Renal cortical epithelial cell (primary cell): ENCODE measurements around the gene ZSCAN26. TPM values are rescaled to one million over a fixed set of nuclear protein-coding genes. Genes with fewer than 3 reads are reported as not detected.

Experiments
- DNase-seq: peaks from one replicate; pipeline ENCODE4 v3.0.0-alpha.2; 2011; ENCODE audit warnings: low read depth
- total RNA-seq: library from RNA; depleted of rRNA; stranded (reverse); fragments of >200 nt; gene quantifications from 2 replicates; pipeline ENCODE4 v1.2.3, GENCODE V29; 2014

Gene ZSCAN26
- total RNA-seq = 10.1 and 27.0 TPM in 2 replicates

DNA sequence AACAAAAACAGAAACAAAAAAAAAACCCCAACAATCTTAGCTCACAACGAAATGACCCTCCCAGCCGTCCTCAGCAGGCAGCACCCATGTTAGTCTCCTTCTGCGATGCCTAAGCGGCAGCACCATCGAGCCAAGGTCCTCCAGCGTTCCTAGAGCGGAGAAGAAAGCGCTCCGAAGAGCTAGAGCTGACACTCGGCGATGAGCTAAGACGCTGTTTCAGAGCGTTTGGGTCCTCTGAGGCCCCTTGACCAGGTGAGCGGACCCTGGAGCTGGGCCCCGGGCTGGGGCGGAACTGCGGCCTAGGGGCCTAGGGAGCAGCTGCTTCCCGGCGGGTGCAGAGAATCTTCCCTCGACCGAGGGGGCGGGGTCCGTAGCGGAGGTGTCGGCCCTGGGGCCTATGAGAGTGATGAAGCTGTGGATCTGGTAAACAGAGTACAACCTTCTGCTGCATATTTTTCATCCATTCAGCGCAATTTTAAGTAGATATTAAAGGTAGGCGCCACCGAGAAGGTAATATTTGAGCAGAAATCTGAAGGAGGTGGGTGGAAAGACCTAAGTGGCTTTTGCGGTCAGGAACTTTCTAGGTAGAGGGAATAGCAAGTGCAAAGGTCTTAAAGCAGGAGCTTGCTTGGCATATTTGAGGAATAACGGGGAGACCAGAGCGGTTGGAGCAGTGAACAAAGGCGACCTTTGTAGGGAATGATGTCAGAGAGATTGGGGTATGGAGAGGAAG lies at the start of gene ZSCAN26:
ZSCAN26 (plus strand) TSS at position 182 of the 733 bp plus-strand sequence. CDS start 4,777 bp downstream, outside the sequence.
- peak; percentile 86 for DNase-seq

DNA sequence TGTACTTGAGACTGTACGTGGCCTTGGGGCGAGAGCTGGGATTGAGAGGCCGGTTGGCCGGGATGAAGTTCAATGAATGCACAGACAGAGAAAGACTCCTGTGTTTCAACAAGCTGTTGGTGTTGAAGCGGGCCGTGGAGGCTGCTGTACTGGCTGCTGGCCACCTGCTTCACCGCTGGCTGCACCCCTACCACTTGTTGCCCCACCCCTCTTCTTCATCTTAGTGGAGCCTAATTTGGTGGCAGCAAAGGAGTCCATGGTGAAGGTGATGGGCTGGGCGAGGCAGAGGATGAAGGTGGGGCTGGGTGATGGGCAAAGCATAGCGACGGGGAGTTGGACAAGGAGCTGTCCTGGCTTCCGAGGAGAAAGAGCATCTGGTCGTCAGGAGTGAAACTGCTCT lies 49.1 kb upstream of the ZSCAN26 start:
- no peak for DNase-seq

DNA sequence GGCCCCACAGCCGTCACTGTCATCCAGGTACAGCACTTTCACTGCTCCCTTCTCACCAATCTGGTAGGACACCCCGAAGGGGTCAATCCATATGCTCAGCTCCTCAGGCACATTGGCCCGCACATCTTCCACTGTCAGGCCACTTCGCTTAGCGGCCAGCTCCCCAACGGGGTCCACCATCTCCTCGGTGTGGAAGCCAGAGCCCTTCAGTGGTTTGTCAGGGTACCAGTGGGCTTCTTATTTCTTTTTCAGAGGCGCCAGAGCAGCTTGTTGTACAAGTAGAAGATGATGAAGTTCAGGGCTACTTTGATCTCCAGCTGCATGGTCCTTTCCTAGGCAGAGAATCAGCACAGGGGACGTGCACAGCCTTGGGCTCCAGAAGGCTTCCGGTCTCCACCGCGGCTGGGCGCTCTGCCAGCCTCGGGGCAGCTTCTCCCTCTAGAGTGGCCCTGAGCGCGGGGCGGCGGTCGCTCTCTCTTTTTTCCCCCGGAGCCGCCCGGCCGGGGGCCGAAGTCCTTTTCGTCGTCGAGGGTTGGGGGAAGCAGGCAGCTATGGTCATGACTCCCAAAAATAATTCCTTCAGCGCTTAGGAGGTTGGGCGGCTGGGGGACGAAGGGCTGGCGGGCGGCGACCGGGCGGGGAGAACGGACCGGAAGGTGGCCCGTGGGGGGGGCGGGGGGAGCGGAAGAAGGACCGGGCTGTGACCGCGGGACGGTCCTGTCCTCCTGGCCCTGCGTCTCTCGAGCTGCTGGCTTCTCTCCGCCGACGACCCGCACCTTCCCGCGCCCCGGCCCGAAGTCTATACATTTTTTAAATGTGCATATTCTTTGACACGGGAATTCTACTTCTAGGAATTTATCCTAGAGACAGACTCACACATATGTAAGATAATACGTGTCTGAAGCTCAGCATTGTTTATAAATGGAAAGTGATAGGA lies 48.4 kb upstream of the ZSCAN26 start:
- DNase-seq = peak; percentile 27

DNA sequence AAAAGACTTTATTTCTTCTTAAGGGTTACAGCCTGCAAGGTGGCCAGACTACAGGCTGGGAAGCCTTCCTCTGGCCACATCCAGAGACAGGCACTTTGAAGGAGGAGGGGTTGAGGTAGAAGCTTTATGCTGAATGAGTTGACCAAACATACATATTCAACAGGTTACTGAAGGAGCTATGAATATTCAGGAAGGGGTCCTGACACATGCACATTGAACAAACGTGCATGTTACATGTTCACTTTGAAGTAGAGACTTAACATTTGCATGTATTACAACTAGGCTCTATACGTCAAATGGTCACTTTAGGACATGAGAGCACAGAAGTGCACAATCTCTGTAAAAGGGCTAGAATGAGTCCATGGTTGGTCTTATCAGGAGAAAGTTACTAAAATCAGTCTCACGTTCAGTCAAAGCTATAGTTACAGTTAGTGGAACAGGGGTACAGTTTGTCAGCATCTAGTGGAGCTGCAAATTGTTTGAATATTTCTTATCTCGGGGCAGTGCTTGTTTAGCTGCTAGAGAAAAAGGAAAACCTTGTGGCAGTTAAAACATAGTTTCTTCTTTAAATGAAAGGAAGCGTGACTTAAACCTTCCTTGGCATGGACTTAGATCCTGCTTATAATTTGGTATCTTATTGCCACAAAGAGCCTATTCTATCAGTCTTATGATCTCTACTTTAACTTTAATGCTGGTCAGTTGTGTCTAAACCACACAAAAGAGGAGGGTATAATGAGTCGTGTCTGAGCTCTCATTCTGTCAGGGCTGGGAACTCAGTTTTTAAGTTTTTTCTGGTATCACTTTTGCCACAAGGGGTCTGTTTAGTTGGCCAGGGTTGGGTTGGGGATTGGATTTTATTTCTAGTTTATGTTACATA lies 46.4 kb upstream of the ZSCAN26 start:
- no peak for DNase-seq

DNA sequence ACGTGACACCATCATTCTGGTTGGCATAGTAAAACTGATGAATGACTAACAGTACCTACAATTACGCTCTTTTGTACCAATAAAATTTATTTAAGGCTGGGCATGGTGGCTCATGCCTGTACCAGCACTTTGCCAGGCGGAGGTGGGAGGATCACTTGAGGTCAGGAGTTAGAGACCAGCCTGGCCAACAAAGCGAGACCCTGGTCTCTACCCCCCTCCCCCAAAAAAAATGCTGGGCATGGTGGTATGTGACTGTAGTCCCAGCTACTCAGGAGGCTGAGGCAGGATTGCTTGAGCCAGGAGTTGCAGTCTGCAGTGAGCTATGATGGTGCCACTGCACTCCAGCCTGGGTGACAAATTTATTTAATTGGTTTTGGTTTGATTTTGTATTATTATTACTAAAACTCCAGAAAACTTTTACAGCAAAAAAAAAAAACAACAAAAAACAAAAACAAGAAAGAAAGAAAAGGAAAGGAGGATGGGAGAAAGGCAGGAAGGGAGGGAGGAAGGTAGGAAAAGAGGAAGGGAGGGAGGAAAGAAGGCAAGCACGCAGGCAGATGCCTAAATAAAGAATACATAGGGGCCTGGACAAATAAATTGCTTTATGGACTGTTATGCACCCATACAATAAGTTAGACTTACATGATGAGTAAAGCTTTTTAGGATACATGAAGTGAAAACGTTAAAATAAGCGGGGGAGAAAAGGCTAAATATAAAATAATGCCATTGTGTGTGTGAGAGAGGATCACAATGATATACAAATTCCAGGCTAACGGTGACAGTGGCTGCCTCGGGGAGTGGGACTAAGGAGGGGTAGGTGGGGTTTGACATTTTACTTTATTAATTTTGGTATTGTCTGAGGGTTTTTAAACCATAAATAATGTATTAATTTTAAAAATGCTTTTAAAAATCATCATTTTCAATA lies 42.5 kb upstream of the ZSCAN26 start:
- no peak for DNase-seq

DNA sequence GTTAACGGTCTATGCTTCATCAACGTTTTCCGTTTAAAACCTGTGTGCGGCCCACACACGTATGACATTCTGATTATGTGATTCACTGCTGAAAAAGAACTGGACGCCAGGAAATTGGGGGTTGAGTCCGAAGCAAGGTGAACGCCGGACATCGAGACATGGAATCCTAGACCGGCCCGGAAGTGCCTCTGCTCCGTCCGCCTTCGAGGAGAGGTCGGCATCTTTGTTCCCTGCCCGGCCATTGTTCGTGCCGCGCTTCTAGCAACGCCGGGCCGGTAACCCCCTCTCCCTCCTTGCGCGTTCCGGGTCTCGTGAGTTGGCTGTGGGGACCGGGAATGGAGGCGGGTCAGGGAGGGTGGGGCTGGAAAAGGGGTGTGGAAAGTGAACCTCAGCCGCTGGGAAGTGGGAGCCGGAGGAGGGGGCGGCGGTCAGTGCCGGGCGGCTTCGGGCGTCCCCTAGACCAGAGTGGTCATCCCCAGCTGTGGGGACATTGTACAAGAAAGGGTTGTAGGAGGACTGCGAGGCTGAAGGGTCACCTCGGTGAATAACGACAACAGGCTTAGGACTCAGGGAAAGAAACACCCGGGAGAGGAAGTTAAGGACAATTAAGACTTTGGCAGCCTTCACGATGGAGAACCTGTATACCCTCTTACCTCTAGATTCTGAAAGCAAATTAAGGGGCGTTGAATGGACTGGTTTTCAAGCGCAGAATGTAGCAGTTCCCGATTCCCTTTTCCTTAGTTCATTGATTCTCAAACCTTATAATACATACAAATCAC lies 41.7 kb upstream of the ZSCAN26 start, which contains the start of gene ZSCAN9:
ZSCAN9 (plus strand) TSS at position 220 of the 779 bp plus-strand sequence. CDS start 1,810 bp downstream, outside the sequence.
- peak; percentile 86 for DNase-seq

DNA sequence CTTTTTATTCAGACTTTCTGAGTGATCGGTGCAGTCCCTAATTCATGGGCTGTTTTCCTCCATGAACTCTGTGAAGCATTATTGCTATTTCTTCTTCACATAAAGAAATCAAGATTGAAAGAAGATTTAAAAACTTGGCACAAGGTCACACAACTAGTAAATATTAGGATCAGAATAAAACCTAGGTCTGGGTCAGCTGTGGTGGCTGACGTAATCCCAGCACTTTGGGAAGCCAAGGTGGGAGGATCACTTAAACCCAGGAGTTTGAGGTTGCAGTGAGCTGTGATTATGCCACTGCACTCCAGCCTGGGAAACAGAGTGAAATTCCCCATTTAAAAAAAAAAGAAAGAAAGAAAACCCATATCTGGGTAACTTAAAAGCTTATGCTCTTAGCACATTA lies 40.5 kb upstream of the ZSCAN26 start:
- DNase-seq = no peak

DNA sequence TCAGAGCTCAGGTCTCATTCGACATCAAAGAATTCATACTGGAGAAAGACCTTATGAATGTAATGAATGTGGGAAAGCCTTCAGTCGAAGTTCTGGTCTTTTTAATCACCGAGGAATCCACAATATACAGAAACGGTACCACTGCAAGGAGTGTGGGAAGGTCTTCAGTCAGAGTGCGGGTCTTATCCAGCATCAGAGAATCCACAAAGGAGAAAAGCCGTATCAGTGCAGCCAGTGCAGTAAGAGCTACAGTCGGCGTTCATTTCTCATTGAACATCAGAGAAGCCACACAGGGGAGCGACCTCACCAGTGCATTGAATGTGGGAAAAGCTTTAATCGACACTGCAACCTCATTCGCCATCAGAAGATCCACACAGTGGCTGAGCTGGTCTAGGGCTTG lies 34.2 kb upstream of the ZSCAN26 start:
- no peak for DNase-seq

DNA sequence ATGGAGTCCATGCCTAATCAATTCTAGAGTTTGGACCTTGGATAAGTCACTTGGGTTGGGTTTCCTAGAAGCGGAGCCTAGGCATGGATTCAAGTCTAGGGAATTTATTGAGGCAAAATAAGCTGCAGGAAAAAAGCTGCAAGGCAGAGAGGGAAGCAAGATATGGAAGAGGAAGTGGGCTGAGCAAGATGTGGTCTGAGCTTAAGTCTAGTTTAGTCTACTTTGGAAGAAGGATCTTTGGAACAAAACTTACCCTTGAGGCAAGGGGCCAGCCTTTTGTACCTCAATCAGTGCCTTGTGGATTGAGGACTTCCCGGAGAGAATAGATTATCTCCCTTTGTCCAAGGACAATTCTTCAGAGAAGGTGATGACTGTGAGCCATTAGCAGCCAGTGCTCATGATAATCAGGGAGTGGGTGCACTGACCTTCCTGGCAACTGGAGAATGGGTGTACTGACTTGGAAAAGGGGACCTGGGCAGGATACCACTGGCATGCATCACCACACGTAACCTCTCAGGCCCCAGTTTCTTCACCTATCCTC lies 31.0 kb upstream of the ZSCAN26 start:
- DNase-seq = no peak

DNA sequence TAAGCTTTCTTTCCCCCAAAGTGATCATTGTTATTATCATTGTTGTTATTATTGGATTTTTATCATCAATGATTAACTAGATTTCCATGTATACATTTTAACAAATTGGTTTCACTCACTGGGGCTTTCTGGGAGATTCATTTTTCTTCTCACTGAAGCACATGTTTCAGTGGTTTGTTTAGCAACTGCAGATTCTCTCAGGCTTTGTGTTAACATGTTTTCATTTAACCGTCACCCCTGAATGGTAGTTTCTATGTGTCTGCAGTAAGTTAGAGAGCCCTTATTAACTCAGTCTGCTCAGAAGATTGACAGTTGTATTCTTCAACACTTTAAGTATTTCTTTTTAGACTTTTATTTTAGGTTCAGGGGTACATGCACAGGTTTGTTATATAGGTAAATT lies 27.3 kb upstream of the ZSCAN26 start:
- no peak for DNase-seq

DNA sequence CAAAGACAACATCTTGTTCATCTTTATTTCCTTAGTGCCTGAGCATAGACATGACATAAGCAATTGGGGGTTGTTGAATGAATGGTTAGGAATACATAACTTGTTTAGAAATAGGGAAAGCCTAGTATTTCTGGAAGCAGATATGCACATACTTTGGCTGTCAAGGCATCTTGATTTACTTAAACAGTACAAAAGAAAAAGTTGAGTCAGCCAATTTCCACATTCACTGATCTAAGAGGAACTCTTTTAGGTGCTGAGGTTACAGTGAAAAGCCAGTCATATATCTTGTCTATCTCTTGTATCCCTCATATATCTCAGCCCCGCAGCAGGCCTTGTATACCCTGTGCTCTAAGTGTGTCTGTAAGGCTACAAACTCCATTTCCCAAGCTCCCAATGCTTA lies 26.5 kb upstream of the ZSCAN26 start:
- DNase-seq = no peak

DNA sequence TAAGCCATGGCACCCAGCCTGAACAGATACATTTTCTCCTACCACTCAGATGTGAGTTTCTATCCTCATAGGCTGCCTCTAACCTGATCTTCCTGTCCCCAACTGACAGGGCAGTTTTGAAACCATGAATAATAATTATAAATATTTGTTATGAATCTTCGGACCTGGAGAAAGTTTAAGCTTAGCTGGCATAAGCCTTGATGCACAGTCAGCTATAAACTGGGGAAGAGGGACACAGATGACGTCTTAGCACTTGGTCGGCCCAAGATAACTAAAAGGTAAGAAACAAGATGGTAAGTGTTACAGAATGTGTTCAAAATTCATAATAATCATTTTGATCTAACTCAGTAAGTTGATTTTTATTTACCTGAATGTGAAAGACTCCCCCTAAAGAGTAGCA lies 23.0 kb upstream of the ZSCAN26 start:
- DNase-seq = no peak

DNA sequence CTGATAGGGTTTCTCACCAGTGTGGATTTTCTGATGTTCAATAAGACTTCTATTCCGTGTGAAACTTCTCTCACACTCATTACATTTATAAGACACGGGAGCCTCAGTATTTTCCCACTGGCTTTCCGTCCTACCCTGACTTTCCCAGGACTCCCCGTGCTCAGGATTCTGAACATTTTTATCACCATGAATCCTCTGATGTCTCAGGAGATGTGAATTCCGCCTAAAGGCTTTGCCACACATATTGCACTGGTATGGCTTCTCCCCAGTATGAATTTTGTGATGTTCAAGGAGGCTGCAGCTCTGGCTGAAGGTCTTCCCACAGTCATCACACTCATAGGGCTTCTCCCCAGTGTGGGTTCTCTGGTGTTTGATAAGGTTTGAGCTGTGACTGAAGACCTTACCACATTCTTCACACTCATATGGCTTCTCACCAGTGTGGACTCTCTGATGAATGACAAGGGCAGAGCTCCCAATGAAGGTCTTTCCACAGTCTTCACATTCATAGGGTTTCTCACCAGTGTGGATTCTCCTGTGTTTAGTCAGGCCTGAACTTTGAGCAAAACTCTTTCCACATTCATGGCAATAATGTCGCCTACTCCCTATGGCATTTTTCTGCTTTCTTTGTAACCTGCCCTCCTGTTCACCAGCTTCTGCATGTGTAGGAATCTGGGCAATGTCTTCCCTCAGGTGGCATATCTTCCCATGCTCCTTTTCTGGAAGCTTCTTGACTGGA lies 21.6 kb upstream of the ZSCAN26 start:
- no peak for DNase-seq

DNA sequence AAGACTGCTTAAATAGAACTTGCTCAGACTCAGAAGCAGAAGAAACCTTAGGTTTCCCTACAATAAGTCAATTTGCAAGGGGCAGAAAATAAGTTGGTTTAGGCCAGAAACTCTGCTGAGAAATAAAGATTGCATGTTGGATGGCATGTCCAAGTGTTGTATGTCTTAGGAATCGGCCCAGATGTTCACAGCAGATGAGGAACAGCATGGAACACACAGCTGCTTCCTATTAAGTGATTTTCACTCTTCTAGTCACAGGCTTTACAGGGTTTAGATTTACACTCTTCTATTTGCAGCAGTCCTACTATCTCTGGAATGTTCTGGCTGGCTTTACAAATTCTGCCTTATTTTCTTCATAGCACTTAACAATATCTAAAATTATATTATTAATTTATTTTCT lies 18.0 kb upstream of the ZSCAN26 start:
- no peak for DNase-seq

DNA sequence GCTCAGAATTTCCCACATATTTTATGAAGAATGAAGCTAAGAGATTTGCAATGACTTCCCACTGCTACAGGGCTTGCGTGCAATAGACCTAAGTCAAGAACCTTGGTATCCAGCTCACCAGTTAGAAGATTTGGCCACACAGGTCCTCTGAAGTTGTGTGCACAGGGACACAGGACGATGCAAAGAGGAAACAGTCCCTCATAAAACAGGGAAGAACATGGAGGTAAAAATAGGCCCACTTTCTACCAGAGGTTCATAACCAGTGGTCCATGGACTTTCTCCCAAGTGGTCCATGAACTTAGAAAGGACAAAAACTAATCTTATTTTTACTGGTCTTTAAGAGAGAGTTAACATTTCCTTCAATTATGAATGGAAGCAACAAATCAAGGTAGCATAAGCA lies 16.2 kb upstream of the ZSCAN26 start:
- no peak for DNase-seq

DNA sequence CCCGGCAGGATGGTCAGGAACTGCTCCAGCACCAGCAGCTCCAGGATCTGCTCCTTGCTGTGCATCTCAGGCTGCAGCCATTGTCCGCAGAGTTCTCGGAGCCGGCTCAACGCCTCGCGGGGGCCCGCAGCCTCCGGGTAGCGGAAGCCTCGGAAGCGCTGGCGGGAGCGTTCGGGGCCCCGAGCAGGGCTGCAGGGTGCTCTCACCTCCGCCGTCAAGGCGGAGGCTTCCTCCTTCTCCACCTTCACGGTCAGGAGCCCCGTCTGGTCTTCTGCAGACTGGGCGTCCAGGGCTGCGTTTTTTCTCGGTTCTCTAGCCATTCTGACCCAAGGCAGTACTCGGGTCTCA lies 15.3 kb upstream of the ZSCAN26 start:
- DNase-seq = peak; percentile 3

DNA sequence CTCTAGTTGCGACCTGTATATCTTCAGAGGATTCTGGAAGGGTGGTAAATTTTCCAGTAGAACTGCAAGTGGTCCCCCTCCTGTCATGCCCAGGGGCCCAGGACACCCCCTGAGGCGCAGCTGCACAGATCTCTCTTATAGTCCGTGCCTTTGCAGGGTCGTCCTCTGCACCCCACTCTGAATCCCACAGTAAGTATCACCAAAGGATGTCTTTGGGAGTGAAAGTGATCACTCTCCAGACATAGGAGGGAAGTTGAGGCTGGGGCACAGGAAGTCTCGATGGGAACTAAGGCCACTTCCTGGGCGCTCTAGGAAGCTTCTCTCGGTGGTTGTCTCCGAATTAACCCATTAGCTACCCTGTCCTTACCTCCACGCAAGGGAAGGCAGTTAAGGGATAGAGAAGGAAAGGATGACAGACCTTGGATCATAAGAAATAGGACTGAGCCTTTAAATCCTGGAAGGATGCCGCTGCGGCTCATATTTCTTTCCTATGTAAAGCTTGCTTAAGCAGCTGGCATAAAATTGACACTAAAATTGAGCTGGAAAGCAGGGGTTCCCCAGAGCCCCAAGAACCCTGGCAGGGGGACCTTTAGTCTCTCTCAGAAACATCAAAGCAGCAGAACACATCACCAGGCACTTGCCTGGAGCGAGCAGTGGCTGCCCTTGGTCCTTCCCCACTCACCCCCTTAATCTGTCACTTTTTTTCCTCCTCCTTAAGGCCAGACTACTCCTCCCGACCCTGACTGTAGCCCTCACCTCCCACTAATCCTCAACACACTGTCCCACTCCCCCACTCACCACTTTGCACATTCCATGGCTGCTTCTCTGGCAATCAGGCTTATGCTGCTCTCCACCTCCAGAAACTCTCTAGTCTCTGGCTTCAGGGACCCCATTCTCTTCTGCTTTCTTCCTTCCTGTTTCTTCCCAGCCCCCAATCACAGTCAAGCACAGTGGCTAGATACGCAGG lies 14.7 kb upstream of the ZSCAN26 start, which contains the start of gene ZKSCAN4:
ZKSCAN4 (minus strand) TSS at position 261 of the 967 bp plus-strand sequence. CDS start 289 bp downstream, outside the sequence.
- DNase-seq = peak; percentile 85

DNA sequence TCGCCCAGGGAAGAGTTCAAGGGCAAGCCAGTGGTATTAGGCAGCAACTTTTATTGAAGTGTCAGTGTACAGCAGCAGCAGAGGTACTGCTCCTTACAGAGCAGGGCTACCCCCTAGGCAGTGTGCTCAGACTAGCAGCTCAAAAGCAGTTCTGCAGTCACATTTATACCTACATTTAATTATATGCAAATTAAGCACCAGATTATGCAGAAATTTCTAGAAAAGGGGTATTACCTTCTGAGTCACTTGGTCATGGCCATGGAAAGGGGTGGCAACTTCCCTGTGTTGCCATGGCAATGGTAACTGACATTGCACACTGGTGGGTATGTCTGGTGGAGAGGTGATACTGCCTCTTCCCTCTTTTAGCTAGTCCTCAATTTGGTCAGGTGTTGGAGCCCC lies 12.8 kb upstream of the ZSCAN26 start:
- no peak for DNase-seq
